ENCODE results near the gene ZFP69.
A peak's percentile ranks its signal among the peaks of the same experiment; 100 is the strongest.

DNA sequence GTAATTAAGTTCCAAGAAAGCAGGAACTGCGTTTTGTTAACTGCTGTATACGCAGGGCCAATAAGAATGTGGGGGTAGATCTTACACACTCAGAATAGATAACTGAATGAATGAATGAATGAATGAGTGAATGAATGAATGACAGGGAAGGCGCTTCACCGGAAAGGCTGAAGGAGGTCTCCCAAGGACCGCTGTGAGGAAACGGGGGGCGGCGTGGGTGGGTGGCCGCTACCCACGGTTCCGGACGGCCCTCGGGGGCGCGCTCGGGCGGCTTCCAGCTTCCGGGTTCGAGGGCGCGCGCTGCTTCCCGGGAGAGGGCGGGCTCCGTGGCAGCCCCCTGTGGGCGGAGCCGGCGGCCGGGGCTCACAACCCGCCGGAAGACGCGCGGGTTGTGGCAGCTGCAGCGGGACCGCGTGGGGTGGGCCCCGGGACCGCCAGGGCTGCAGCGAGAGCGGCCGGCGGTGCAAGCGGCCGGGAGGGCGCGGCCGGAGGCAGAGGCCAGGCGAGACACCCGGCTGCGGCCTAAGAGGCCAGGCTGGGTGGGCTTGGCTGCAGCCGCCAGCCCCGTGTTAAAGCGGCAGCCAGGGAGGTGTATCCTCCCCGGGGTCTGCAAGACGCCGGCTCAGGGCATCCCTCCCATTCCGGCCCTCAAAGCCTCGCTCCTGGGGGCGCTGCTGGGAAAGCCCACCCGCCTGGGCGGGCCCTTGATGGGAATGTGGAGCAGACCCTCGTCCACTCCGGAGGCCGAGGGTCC is at the start of gene ZFP69:
- TF ChIP-seq POLR2A (IDR thresholded peaks at IDR 0.05) (peak; percentile 36), CTCF (IDR thresholded peaks at IDR 0.05) (peak in 1 of 4 experiments; percentile 4), POLR2AphosphoS5 (IDR thresholded peaks at IDR 0.05) (no peak)

Data from prostate gland (tissue), 2 donors.